ENCODE results near the gene NDUFS8.
A peak's percentile ranks its signal among the peaks of the same experiment; 100 is the strongest.
"Not testable (repeated sequence)": the region's sequence is repeated elsewhere in the genome, so short reads cannot be mapped to it uniquely, and the experiment has no call there.

Gene NDUFS8

DNA sequence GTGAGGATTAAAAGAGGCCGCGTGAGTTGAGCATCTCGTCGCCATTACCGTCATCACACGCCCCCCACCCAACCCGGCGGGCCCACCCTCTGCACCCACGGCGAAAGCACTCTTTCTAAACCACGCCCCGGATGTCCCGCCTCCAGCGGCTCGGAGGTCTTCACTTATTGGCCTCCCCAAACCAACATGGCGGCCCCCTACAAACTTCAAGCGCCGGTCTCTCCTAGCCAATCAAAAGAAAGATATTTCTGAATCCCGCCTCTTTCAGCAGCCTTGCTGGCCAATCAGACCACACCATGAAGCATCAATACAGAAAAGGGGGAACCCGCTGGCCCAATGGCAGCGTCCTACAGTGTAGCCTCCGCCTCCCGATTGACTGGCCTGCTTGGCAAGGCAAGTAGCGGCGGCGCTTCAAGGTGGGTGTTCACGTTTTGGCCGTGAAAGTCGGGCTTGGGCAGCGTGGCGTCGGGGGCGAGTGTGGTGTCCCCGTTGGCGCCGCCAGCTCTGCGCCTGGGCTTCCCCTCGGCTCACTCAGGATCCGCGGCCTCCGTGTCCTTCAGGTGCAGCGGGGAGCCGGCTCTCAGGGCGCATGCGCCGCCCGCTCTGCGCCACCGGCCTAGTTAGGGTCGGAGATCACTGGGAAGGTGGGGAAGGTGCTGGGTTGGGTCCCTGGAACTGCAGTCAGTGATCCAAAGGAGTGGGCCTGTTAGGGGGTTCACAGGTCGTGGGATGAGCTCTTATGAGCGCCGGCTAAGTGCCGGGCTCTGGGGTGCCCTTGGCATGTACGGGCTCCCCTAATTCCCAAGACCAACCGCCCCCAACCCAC is at the start of gene NDUFS8:
Gene NDUFS8 (plus strand): TSS at position 364 of the 826 bp plus-strand sequence. CDS start 1,471 bp downstream, outside the sequence.
- FAIRE-seq: peak; percentile 100
- peak; percentile 99 for DNase-seq (ENCODE audit: insufficient read length, low spot score)

DNA sequence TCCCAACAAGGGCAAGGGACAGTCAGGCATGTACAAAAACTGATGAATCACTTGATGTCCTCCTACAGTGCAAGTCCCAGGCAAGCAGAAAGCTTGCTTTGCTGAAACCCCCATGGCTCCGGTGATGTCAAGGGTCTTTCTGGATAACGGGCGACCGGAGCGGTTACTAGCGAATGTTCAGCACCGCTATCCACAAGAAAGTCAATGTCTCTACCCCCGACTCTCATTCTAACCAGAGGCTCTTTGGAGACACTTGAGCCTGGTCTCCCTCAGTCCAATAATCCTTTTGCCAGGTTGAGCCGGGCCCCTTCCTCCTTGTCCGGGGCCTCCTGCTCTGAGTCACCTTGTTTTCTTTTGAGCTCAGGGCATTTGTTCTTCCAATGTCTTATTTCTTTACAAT is 49.3 kb upstream of the NDUFS8 start:
- DNase-seq (ENCODE audit: insufficient read length, low spot score); FAIRE-seq: not testable (repeated sequence)

DNA sequence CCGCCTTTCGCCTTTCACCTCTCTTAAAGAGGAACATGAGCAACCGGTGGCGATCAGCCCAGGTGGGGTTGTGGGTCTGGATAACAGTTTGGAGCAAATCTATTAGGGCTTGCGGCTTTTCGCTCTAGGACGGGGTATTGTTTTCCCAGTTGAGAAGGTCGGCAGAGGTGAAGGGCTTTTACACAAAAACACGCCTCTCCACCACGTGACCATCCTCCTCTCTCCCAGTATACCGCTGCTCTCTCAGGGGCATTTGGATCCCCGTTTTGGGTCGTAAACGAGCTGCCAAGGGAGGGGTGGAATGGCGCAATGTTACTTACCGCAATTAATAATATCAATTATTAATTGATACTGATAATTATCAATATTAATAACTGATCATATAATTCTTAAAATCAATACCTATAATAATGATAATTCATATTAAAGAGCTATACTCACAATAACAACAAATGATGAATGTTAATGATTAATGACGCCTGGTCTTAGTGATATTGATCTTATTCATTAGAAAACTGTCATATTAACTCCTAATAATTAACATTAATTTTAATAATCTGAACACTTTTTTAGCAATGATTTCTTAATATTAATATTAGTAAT is 48.1 kb upstream of the NDUFS8 start:
- DNase-seq (ENCODE audit: insufficient read length, low spot score); FAIRE-seq: not testable (repeated sequence)

DNA sequence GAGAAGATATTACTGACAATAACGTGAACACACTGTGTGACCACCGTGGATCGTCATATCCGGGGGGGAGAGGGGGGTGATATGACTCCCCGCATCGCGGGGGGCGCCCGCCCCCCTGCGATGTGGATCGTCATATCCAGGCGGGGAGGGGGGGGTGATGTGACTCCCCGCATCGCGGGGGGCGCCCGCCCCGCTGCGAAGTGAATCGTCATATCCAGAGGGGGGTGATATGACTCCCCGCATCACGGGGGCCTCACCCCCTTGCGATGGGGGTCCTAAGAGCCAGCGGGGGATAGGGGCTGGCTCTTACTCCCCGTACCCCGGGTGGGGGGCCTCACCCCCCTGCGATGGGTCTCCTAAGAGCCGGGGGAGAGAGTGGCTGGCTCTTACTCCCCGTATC is 46.5 kb upstream of the NDUFS8 start:
- FAIRE-seq (no peak), DNase-seq (ENCODE audit: insufficient read length, low spot score) (no peak)

DNA sequence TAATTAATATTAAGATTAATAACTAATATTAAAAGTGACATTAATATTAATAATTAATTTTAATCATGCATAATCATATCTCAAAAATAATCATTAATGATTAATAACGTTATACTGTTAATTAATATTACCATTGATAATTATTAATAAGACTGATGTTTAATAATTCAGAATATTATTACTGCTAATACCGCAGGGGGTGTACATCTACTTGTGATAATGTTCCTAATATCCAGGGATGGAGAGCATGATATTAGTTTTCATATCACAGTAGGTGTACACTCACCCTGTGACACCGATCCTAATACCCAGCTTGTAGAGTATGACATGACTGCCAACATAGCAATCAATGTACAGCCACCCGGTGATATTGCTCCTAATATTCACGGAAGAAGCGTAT is 45.2 kb upstream of the NDUFS8 start:
- DNase-seq (ENCODE audit: insufficient read length, low spot score); FAIRE-seq: not testable (repeated sequence)

DNA sequence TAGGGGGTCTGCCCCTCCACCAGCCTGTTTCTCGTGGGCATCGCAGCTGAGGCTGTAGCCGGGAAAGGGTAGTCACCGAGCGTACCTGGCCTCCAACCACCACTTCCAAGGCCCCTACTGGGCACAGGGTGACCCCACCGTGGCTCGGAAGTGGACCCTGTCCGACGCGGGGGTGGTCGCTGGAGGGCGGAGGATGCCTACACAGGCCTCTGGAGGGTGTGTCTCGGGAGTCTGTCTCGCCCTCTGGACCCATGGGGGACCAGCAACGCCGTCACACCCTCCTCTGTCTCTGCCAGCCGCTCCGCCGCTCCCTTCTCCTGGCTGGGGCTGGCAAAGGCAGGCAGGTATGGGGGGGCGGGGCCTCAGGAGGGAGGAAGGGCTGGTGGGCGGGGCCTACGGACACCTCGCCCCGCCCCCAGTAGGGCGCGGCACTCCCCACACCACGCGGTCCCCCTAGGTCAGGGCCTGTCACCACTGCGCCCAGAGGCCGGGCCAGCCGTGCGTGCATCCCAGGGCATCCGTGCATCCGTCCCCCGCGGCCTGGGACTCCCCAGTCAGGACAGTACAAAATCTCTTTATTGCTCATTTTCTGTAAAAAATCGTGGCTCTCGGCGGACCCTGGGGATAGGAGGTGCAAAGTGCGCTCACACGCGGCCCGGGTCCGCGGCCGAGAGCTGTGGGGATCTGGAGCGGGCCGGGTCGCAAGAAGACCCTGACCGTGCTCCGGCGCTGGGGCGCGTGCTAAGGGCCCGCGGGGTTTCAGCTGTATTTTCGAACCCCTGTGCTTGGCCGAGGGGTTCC is 39.7 kb upstream of the NDUFS8 start:
- FAIRE-seq; DNase-seq (ENCODE audit: insufficient read length, low spot score): not testable (repeated sequence)

DNA sequence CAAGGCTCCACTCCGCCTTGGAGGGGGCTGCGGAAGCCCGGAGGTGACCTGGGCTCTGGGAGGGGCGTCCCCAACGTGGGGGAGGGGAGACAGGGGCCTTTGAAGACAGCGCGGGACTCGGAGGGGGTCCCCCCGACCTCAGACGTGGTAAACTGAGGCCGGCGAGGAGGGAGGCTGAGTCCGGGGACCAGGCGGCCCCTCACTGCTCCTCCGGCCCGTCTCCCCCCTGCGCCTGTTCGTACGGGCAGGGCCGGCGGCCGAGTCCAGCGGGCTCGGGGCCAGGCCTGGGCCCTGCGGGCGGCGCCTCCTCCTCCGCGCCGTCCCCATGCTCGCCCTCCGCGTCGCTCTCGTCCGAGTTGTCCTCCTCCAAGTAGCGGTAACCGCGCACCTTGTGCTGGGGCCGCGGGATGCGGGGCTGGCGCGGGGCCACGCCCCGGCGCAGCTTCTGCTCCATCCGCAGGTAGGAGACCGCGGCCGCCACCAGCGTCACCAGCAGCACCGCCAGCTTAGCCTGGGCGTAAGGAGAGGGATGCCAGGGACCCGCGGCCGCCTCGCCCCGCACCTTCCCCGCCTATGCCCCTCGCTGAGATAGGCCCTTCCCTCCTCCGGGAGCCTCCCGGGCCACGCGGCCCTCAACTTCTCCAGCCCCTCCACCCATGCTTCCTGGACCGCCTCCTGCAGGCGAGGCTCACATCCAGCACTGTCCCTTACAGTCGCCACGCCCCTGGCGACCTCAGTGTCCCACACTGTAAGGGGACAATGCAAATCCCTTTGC is 38.9 kb upstream of the NDUFS8 start:
- DNase-seq (ENCODE audit: insufficient read length, low spot score); FAIRE-seq: not testable (repeated sequence)

DNA sequence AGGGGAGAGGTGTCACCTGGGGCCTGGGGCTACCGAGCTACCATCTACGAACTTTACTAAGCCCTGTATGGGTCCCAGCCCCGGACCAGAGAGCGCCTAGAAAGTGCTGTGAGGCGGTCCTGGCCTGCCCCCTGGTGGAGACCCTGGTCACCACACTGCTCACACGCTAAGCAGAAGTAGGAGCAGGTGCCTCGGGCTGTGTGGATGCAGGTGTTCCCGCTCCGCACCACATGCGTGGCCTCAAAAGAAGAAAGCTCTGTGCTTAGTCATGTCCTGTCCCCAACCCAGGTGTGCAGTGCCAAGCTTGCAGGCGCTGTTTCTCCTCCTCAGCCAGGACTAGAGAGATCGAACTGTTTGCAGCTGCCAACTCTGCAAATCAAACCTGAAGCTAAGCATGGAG is 36.7 kb upstream of the NDUFS8 start:
- not testable (repeated sequence) for DNase-seq (ENCODE audit: insufficient read length, low spot score); FAIRE-seq

DNA sequence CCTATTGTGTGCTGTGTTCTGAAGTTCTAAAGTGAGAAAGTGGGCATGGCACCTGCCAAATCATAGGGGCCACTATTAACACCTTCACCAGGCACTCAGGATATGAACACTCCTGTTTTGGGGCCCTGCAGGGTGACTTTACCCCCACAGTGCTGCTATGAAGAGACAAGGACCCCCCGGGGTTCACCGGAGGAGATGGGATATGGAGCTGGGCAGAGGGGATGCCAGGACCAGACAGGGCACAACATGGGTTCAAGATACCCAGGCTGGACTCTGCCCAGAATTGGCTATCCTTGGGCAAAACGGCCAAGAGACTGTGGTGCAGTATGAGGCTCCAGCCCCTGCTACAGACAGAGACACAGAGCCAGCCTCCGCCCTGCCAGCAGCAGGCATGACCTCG is 36.1 kb upstream of the NDUFS8 start:
- not testable (repeated sequence) for FAIRE-seq; DNase-seq (ENCODE audit: insufficient read length, low spot score)

DNA sequence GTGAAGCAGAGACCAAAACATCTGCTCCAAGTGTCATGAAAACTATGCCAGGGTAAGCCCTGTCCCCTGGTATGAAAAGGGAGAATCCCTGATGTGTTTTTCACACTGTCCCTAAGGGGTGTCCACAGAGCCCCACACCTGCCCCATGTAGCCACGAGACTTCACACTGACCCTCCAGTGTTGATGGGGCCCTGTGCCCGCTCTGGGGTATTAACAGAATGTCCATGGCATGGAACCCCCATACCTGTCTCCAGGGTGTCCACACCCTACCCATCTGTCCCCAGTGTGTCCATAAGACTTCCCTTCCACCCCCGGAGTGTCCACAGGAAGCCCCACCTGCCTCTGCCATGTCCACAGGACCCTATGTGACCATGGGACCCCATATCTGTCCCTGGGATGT is 35.4 kb upstream of the NDUFS8 start:
- not testable (repeated sequence) for DNase-seq (ENCODE audit: insufficient read length, low spot score); FAIRE-seq

DNA sequence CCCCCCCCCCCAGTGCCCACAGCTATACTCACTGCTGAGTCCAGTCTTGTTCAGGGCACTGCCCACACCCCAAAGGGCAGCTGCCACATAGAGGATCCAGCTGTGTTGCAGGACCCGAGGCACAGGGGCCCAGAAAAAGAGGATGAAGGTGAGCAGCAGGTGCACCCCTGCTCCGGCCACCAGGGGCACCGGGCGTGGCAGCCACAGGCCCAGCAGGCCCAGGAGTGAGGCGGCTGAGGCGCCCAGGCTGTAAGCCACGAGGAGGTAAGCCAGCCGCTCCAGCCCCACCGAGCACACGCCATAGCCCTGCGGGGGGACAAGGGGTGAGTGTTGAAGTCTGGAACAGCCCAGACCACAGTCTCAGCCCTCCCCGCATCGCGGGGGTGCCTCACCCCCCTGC is 34.9 kb upstream of the NDUFS8 start:
- not testable (repeated sequence) for DNase-seq (ENCODE audit: insufficient read length, low spot score); FAIRE-seq

DNA sequence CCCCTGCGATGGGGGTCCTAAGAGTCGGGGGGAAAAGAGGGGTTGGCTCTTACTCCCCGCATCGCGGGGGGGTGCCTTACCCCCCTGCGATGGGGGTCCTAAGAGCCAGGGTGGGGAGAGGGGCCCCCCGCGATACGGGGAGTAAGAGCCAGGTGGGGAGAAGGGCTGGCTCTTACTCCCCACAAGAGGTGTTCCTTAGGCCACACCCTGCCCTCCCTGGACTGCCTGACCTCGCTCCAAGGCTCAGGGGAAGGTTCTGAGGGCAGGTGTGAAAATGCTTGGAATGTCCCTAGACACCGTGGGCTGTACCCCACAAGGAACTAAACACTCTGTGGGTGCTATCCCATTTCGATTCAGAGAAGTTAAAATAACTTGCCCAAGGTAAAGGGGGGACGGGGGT is 34.4 kb upstream of the NDUFS8 start:
- no peak for DNase-seq (ENCODE audit: insufficient read length, low spot score)
- no peak for FAIRE-seq

DNA sequence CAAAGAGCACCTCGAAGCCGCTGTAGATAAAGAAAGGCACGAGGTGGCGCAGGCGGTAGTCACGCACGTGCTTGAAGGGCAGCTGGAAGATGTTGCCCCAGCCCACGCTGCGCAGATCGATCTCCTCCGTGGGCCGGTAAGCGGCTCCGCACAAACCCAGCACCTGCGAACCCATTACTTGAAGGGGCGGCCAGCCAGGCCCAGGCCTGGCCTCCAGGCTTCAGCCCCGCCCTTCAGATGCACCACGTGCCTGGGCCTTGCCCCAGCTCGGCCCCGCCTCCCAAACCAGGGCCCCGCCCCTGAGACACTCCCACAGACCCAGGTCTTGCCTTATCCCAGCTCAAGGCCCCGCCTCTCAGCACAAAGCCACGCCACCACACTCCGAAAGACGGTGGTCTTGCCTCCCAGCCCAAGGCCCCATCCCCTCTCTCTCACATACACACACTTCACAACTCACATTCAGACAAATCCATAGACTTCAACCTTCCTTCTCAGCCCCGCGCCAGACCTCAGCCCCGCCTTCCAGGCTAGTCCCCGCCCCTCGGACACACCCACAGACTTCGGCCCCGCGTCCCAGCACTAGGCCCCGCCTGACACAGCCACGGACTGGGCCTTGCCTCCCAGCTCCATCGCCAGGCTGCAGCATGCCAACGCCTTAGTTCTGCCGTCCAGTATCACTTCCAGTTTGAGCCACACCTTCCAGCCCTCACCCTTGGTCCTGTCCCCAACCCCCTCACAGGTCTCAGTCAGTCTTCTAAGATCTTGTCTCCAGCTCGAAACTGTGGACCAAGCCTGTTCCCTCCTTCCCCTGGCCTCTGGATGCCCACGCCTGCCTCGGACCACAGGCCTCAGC is 33.6 kb upstream of the NDUFS8 start:
- FAIRE-seq (no peak), DNase-seq (ENCODE audit: insufficient read length, low spot score) (no peak)

DNA sequence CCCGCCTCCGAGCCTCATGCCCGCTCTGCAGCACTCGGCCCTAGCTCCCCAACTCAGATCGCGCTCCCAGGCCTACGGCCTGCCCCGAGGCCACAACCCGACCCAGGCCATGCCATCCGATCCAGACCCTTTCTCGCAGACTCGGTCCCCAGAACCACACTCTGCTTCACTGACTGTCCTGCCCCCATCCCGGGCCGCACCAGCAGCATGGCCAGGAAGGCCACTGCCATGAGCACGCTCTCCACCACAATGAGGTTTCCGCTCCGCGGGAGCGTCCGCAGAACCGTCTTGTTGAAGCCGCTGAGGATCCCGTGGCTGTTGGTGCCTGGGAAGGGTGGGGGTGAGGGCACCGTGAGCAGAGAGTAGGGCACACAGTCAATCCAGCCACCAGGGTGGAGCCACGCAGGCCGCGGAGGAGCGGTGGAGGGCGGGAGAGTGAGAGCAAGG is 33.0 kb upstream of the NDUFS8 start:
- DNase-seq (ENCODE audit: insufficient read length, low spot score) (no peak), FAIRE-seq (no peak)

DNA sequence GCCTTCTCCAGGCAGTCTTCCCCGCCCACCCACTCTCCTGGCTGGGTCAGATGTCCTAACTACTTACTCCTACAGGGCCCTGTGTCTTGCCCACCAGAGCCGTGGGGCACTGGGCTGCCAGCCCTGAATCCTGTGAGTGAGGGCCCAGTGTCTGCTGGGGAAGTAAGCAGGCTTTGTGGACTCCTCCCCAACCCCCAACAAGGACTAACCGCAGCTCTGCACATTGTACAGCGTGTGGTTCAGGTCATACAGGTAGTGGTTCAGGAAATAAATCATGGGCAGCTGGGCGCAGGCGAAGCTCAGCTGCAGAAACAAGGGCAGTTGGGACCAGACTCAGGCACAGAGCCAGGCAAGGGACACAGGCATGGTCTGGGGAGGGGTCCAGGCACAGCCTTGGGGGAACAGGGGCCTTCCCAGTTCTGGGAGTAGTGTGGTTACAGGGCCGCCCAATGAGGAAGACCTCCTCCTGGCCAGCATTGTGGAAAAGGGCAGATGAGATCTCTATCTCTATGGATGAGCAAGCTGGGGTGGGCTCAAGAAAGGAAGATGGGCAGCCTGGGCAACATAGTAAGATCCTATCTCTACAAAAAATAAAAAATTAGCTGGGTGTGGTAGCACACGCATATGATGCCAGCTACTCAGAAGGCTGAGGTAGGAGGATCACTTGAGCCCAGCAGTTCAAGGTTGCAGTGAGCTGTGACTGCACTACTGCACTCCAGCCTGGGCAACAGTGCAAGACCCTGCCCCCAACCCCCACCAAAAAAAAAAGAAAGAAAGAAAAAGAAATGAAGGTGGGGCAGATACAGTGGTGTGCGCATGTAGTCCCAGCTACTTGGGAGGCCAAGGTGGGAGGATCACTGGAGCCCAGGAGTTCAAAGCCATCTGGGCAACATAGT is 32.1 kb upstream of the NDUFS8 start:
- DNase-seq (ENCODE audit: insufficient read length, low spot score) (no peak), FAIRE-seq (no peak)

DNA sequence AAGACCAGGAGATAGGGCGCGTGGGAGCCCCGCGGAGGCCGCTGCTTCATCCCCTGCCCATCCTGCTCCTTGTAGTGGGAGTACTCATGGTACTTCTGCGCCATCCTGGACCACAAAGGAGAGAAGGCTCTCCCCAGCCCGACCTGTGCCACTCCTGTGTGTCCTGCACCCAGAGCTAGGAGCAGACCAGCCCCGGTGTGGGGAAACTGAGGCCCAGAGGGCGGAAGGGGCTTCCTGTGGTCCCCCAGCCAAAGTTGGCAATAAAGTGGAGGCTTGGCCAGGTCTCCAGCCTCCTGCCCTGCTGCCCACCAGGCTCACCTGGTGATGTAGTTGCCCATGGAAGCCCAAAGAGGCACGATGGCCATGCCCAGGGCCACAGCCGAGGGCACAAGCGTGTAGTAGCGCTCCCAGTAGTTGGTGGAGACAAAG is 31.3 kb upstream of the NDUFS8 start:
- FAIRE-seq: no peak
- DNase-seq (ENCODE audit: insufficient read length, low spot score): no peak

DNA sequence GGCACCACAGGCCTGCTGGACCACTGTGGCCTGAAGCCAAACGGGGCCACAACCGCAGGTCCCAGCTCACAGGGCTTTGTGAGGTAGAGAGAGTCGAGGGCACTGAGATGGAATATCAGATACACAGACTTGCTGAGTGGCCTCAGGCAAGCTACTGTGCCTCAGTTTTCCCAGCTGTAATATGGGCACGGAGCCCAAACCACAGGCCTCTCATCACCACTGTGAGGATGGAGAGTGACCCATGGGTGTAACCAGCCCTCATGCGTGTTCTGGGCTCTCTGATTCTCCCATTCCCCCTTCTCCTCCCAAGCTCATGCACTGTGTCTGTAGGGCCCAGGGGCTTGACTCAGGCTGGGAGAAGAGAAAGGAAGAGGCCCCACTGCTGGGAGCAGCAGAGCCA is 30.8 kb upstream of the NDUFS8 start:
- no peak for DNase-seq (ENCODE audit: insufficient read length, low spot score)
- no peak for FAIRE-seq

DNA sequence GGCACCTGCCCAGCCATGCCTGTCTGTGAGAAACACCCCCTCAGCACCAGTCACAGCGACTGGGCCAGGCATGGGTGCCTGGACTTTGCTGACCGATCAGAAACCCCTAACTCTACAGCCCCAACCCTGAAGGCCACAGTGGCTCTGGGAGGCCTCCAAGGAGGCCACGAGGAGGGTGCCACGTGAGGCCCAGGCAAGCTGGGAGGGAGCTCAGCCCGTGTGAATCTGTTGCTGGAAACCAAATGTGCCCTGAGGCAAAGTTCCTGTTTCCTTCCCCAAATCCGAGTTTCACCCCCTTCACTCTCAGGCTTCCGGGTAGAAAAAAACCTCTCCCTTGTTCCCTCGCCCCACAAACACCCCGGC is 27.9 kb upstream of the NDUFS8 start:
- FAIRE-seq (peak; percentile 97), DNase-seq (ENCODE audit: insufficient read length, low spot score) (no peak)

All from GM19239 (cell line).